Anterior cingulate cortex (tissue), 58 donors: ENCODE results near the gene SIRT2.
"Not testable (repeated sequence)": the region's sequence is repeated elsewhere in the genome, so short reads cannot be mapped to it uniquely, and the experiment has no call there.

Source experiments
- DNase-seq, 58 donors: peaks; one replicate each; lab custom pipeline; 2025; lab: John Stamatoyannopoulos, UW

Gene SIRT2

DNA sequence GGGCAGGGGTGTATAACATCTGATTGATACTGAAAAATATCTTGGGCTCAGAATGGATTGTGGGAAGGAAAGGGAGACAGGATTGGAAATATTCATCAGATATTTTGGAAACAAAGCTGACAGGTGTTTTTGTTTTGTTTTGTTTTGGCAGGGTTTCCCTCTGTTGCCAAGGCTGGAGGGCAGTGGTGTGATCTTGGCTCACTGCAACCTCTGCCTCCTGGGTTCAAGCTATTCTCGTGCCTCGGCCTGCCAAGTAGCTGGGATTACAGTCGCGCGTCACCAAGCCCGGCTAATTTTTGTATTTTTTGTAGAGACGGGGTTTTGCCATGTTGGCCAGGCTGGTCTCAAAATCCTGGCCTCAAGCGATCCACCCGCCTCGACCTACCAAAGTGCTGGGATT lies 26.0 kb downstream of the SIRT2 start:
- DNase-seq, result not testable (repeated sequence)

DNA sequence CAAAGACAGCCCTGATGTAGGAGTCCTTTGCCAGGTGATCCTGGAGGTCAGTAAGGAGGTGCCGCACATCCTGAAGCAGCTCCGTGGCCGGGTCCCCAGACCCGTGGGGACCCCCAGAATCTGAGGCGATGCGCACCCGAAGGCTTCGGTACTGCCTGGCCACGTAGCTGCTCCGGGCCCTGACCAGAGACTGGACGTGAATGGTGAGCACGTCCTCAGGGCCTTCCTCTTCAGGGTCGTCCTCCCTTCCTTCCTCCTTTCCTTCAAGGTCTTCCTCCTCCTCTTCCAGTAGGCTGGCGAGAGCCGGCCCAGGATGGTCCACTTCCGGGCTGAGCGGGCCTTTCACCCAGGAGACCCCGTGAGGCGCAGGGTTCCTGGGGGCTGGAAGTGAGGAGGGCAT lies 28.8 kb downstream of the SIRT2 start:
- DNase-seq, result no peak

DNA sequence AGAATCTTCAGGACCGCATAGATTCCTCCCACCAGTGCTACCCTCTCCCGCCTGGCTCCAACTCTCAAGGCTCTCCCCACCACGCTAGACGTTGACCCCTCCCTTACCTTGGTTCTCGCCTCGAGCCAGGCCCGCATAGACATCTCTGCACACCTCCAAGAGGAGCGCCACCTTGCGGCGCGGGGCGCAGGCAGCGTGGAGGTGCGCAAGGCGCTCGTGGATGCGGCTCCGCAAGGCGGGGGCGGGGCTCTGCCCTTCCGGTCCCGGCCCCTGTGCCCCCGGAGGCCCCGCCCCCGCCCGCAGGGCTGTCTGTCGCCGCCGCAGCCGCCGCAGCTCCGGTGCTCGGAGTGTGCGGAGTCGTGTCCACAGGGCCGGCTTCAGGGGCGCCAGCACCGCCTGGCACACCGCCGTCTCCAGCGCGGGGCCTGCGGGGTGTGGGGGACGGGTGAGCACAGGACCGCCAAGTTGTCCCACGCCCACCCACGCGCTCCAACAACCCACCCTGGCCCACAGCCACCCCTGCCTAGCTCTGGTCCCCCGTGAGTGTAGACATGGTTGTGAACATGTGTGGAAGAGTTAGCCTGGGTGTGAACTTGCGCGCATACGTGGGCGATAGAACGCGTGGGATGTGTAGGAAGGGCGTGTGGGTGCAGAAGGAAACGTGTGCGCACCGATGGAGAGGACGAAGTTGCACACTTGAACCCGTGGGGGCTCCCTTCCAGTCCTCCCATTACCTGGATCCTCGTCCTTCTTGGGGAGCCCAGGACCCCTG lies 29.4 kb downstream of the SIRT2 start:
- DNase-seq, result peak in 52 of 58 donors; percentile 13 to 78 (median 42)

DNA sequence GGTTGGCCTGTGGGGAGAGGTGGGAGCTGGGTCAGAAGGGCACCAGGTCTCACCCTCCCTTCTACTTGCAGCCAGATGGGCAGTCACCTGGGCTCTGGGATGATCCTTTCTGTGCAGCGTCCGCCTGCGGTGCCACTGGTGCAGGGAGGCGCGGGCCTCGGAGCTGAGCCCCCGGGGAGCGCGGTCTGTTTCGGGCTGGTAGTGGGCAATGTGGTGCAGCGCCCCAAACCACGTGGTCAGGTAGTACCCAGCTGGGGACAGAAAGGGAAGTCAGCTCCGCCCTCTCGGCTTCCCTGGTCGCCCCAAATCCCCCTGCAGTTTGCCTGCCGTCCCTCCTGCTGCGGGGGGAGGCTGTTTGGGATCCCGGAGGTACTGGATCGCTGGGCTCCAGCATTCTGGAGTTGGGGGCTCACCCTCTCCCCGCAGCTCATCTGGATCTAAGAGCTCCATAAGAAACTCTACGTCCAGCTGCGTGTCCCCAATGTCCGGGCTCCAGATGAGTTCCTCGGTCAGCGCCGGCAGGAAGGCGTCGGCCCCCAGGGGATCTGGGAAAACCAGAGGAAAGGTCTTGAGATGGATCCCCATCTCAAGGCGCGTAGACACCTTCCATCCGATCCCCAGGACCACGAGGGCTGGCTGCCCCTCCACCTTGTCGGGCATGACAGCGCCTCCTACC lies 30.1 kb downstream of the SIRT2 start:
- peak in 1 of 58 donors; percentile 11 for DNase-seq

DNA sequence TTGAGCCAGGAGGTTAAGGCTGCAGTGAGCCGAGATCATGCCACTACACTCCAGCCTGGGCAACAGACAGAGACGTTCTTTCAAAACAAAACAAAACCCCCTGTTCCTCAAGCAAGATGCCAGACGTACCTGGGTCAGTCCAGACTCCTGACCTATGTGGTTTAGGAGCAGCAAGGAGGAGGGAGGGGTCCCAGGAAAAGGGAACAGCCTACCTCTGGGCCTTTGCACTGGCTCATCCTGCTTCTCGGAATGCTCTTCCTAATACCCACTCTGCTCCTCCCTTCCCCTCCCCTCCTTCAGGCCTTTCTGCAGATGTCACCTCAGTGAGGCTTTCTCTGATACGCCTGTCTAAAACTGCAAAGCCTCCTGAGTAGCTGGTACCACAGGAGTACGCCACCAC lies 30.9 kb downstream of the SIRT2 start:
- no peak for DNase-seq

DNA sequence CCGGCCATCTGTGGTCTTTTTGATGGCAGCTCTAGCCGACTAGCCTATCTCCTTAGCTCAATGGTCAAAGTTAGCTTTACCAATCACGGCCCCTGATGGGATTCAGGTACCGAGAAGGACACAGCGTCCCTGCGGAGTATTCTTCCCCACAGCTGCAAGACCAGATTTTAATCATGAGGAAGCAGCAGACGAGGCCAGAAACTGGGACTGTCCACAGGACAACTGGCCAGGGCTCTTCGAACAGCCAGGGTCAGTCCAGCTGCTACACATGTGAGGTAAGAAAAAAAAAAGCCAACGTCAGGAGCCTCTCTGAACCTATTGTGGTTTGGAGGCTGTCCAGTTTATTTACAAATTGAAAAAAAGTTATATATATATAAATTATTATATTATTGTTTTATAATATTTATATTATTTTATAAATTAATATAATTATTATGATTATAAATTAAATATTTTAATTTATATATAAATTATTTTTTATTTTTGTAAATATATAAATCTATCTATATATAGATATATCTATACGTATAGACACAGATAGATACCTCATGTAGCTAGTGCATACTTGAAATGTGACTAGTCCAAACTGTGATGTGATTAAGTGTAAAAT lies 32.1 kb downstream of the SIRT2 start:
- no peak for DNase-seq

DNA sequence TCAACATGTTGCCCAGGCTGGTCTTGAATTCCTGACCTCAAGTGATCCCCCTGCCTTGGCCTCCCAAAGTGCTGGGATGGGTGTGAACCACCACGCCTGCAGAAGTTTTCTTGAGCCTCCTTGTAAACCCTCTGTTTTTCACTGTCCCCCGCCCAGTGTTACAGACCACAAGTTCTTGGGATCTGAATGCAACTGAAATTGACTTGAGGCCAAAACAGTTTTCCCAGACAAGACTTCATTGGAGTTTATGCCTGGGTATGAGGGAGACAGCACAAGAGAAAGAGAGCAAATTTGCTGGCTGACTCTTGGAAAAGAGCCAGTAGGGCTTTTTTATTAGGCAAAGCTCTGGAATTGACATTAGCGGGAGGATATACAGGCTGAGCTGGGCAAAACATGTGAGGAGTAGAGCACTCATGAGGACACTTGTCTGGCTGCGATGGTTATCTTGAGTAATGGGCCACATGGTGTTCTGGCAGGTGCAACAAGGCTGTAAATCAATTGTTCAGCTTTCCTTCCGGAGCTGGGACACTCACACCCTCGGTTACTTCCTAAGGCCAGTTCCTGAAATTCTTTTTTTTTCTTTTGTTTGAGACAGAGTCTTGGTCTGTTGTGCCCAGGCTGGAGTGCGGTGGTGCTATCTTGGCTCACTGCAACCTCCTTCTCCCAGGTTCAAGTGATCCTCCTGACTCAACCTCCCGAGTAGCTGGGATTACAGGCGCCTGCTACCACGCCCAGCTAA lies 36.9 kb downstream of the SIRT2 start:
- DNase-seq, result no peak

DNA sequence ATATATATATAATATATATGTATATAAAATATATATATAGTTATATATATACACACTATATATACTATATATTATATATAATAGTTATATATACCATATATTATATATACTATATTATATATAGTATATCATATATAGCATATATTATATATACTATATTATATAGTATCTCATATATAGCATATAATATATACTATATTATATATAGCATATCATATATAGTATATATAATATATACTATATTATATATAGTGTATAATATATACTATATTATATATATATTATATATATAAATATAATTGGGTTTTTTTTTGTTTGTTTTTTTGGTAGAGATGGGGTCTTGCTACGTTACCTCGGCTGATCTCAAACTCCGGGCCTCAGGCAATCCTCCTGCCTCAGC lies 38.0 kb downstream of the SIRT2 start:
- DNase-seq, result no peak

DNA sequence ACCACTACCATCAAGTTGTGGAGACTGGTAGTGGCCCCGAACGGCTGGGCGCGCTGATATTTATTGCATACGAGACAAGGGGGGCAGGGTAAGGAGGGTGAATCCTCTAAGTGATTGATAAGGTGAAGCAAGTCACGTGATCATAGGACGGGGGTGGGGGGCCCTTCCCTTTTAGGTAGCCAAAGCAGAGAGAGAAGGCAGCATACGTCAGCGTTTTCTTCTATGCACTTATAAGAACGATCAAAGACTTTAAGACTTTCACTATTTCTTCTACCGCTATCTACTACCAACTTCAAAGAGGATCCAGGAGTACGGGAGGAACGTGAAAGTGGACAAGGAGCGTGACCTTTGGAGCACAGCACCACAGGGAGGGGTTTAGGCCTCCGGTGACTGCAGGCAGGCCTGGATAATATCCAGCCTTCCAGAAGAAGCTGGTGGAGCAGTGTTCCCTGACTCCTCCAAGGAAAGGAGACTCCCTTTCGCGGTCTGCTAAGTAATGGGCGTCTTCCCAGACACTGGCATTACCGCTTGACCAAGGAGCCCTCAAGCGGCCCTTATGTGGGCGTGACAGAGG lies 39.7 kb downstream of the SIRT2 start:
- DNase-seq, result not testable (repeated sequence)

DNA sequence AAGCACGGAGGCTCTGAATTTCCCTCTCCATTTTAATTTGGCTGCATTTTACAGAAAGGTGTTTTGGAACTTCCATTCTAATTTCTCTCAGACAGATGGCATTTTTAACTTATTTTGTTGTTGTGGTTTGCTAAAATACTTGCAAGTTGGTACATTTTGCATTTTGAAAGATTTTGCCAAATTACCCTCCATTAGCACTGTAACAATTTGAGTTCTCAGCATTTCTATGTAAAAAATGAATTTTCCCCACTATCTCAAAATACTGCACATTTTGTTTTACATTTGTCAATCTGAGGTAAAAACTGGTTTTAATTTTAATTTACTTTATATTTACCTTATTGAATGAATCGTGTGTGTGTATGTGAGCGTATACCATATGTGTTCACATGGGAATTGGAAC lies 42.6 kb downstream of the SIRT2 start:
- no peak for DNase-seq

DNA sequence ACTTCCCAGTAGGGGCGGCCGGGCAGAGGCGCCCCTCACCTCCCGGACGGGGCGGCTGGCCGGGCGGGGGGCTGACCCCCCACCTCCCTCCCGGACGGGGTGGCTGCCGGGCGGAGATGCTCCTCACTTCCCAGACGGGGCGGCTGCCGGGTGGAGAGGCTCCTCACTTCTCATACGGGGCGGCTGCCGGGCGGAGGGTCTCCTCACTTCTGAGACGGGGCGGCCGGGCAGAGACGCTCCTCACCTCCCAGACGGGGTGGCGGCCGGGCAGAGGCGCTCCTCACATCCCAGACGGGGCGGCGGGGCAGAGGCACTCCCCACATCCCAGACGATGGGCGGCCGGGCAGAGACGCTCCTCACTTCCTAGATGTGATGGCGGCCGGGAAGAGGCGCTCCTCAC lies 43.7 kb downstream of the SIRT2 start:
- not testable (repeated sequence) for DNase-seq

DNA sequence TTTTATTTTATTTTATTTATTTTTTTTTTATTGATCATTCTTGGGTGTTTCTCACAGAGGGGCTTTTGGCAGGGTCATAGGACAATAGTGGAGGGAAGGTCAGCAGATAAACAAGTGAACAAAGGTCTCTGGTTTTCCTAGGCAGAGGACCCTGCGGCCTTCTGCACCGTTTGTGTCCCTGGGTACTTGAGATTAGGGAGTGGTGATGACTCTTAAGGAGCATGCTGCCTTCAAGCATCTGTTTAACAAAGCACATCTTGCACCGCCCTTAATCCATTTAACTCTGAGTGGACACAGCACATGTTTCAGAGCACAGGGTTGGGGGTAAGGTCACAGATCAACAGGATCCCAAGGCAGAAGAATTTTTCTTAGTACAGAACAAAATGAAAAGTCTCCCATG lies 44.5 kb downstream of the SIRT2 start:
- not testable (repeated sequence) for DNase-seq

DNA sequence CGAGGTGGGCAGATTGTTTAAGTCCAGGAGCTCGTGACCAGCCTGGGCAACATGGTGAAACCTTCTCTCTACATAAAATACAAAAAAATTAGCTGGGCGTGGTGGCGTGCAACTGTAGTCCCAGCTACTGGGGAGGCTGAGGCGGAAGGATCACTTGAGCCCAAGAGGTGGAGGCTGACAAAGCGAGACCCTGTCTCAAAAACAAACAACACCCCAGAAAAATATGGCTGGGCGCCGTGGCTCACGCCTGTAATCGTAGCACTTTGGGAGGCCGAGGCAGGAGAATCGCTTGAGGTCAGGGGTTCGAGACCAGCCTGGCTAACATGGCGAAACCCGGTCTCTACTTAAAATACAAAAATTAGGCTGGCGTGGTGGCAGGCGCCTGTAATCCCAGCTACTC lies 46.2 kb downstream of the SIRT2 start:
- DNase-seq, result no peak

DNA sequence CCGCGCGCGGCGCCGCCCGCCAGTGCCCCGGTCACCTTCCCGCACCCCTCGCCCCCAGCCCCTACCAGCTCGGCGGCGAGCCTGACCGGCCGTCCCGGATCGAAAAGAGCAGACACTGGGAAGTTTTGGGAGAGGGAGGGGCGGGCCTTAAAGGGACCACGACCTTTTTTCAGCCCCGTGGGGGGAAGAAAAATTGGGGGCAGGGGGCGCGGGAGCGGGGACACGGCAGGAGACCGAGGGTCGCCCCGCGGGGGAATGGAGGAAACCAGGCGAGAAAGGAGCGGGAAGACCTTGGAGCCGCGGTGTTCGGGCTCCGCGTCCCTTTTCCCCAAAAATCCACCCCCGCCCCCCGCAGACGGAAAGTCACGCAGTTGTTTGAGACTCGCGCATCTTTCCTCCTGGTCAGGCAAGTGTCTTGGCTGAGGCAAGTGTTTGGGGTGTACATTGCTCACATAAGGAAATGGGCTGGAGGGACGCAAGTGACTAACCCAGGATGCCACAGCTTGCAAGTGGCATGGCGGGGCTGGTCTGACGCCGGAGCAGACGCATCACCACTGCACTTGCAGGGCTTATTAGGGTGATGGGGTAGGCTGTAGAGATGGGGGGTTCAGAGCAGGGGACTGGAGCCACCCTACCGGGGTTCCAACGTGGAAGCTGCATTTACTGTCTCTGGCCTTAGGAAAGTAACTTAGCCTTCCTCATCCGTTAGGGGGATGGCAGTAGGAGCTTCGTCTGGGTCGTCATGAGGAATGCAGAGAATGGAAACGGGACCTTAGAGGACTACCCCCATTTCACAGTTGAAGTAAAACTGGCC lies 47.0 kb downstream of the SIRT2 start:
- peak in 45 of 58 donors; percentile 8 to 76 (median 59) for DNase-seq

DNA sequence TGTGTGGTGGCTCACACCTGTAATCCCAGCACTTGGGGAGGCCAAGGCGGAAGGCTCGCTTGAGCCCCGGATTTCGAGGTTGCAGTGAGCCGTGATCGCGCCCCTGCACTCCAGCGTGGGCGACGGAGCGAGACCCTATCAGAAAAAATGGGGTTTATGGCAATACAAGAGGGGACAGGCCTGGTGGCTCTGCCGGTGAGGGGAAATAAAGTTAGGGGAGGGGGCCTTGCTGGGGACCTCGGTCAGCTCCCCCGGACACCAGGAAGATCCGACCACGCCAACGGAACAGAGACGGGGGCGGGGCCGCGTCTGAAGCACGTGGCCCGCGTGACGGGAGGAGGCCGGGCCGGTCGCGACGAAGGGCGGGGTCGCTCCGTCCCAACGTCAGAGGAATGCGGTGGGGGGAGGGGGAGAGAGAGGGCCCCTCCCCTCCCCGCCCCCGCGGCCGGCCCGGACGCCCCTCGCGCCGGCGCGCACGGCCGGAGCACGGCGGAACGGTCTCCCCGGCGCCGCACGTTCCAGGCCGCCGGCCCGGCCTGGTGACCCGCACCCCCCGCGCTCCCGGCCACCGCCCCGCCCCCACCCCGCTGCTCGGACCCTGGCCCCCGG lies 47.7 kb downstream of the SIRT2 start:
- peak; percentile 28 to 94 (median 86) for DNase-seq

DNA sequence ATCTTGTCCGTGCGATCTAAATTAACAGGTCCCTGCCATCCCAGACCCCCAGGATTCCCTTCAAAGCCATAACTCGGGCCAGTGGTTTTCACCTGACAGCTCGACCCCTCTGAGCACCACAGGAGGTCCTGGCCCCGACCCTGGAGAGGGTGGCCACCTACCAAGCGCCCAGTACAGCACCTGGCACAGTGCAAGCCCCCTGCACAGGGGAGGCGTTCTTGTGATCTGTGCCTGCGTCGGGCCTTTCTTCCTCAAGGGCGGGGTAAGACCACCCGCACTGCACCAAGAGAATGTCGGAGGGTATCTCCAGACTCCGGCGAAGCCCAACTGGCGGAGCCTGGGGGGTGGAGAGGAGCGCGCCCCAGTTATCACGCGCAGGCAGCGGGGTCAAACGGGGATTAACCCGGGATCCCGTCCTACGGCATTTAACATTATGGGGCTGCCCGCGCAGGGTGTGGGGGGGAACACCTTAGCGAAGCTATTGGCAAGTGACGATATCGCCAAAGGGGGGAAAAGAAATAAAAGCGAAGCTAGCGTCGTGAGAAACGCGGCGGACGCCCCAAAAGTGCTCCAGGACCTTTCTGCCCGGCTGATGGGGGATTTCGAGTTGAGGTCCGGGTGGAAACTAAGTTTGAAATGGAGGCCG lies 48.3 kb downstream of the SIRT2 start:
- peak in 20 of 58 donors; percentile 19 to 66 (median 48) for DNase-seq

DNA sequence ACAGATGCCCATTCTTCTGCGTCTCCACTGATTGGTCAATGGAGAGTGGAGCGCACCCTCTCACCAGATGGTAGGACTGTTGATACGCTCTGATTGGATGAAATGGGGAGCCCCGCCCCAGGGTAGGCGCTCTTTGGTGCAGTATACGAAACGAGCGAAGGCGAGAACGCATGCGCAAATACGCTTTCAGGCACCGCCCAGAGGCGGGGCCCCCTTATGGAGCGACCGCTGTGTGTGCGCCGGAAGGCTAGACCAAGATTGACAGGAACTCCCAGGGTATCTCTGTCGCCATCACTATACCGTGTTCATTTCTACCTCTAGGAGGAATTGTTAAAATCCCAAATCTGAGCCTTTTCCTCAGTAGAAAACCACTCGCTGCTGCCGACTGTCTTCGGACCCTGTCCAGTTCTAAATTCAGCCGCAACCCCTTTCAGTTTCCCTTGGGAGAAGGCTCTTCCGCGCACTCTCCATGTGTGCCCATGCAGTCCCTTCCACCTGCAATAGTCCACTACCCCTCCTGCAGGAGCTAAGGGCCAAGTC lies 48.9 kb downstream of the SIRT2 start:
- peak in 21 of 58 donors; percentile 56 to 100 (median 100) for DNase-seq

DNA sequence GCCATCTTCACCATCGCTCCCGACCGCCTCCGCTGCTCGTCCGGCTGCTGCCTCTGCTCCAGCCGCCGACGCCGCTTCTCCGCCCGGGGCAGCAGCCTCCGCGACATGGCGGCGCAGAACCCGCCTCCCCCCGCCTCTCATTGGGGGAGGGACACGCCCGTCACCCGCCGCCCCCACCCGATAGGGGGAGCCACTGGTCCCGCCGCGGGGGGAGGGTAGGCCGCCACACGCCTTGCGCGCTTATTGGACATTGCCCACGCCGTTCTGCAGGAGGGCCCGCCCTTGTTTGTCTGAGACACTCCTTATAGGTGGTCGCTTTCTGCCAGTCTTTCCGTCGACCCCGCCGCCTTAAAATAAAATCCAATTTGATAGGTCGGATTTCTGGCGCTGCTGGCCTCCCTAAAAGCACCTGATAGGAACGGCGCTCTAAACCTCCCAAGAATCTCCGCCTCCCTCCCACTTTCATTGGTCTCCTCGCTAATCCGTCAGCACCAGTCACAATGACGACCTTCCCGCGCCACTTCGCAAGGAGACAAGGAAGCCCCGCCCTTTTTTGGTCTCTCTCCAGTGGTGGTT lies 49.5 kb downstream of the SIRT2 start, which contains the start of gene HNRNPL:
HNRNPL (minus strand) TSS at position 127 of the 576 bp plus-strand sequence; CDS start at position 107, 20 bp downstream.
- peak; percentile 97 to 100 (median 100) for DNase-seq
